Endothelial cell (in vitro differentiated cells): ENCODE data around the gene UNC5CL. TPM values are rescaled to one million over a fixed set of nuclear protein-coding genes. Genes with fewer than 3 reads are reported as not detected.

Experiments
- DNase-seq: peaks from one replicate; pipeline ENCODE4 v3.0.0; 2021; ENCODE audit warnings: low spot score
- H3K27ac Mint-ChIP-seq: one replicate; pipeline ENCODE4 v1.8.0; 2021; ENCODE audit warnings: mixed read lengths, inconsistent platforms; ENCODE audit not compliant: unreplicated experiment
- H3K27me3 Mint-ChIP-seq: one replicate; pipeline ENCODE4 v1.8.0; 2021; ENCODE audit warnings: mild to moderate bottlenecking, moderate library complexity, mixed read lengths, inconsistent platforms; ENCODE audit not compliant: unreplicated experiment
- H3K36me3 Mint-ChIP-seq: one replicate; pipeline ENCODE4 v1.8.0; 2021; ENCODE audit warnings: mild to moderate bottlenecking, low read depth, mixed read lengths, inconsistent platforms; ENCODE audit not compliant: unreplicated experiment
- H3K4me1 Mint-ChIP-seq: one replicate; pipeline ENCODE4 v1.8.0; 2021; ENCODE audit warnings: mild to moderate bottlenecking, mixed read lengths, inconsistent platforms; ENCODE audit not compliant: unreplicated experiment
- H3K4me3 Mint-ChIP-seq: one replicate; pipeline ENCODE4 v1.8.0; 2021; ENCODE audit warnings: mild to moderate bottlenecking, mixed read lengths, inconsistent platforms; ENCODE audit not compliant: unreplicated experiment
- H3K9me3 Mint-ChIP-seq: one replicate; pipeline ENCODE4 v1.8.0; 2021; ENCODE audit warnings: mixed read lengths, inconsistent platforms; ENCODE audit not compliant: unreplicated experiment
- CTCF ChIP-seq: fragments of 200-600 bp; sonication (generic); IDR thresholded peaks from one replicate; pipeline ENCODE4 v1.5.0; 2021; ENCODE audit warnings: antibody characterized with exemption; ENCODE audit not compliant: unreplicated experiment
- total RNA-seq: library from RNA; stranded (reverse); fragmentation: NEBNext Ultra II Directional; extraction: Animal tissue kit (Norgen Biotek cat#: 25700); gene quantifications from one replicate; pipeline ENCODE4 v1.2.1, GENCODE V29; 2021; ENCODE audit not compliant: unreplicated experiment

Gene UNC5CL
- total RNA-seq, 1 donor from 2014 or later, result 0.59 TPM

- Mint-ChIP-seq H3K9me3 (no peaks in the 10 kb centered on the region), H3K36me3 (no peaks in the 10 kb centered on the region), H3K27me3 (peaks cover 1% of the 10 kb centered on the region), H3K4me1 (no peaks in the 10 kb centered on the region), H3K4me3 (no peak overlapping the region), H3K27ac (no peak overlapping the region)
- no peak for DNase-seq
- no peak for TF ChIP-seq CTCF
Measured at GRCh38 chr6:40977695-40978094, 61.3 kb downstream of the UNC5CL start.

GRCh38 chr6:40977085-40977484 is 61.9 kb downstream of the UNC5CL start:
- no peak for TF ChIP-seq CTCF
- Mint-ChIP-seq H3K36me3 (no peaks in the 10 kb centered on the region), H3K4me1 (no peaks in the 10 kb centered on the region), H3K9me3 (no peaks in the 10 kb centered on the region), H3K4me3 (no peak overlapping the region), H3K27ac (no peak overlapping the region), H3K27me3 (peaks cover 1% of the 10 kb centered on the region)
- DNase-seq, result no peak

Other genes starting within 250 kb of the UNC5CL start
- gene TSPO2, start 3.2 kb upstream of the UNC5CL start, total RNA-seq, result not detected
- not detected for gene APOBEC2, start 14.0 kb upstream of the UNC5CL start, total RNA-seq
- 20.5 TPM for gene OARD1, start 33.1 kb upstream of the UNC5CL start, total RNA-seq
- gene NFYA, start 33.8 kb upstream of the UNC5CL start, total RNA-seq, result 39.7 TPM
- 2.3 TPM for gene TREML1, start 115.1 kb upstream of the UNC5CL start, total RNA-seq
- not detected for gene TREM2, start 123.9 kb upstream of the UNC5CL start, total RNA-seq
- gene TREML2, start 161.9 kb upstream of the UNC5CL start, total RNA-seq, result 0.10 TPM
- gene TREML4, start 189.1 kb upstream of the UNC5CL start, total RNA-seq, result 0.15 TPM
- gene TREM1, start 247.5 kb upstream of the UNC5CL start, total RNA-seq, result 0.38 TPM